ENCODE results near the gene DOCK9.

Gene DOCK9

GRCh38 chr13:98976338-98976737, 1.5 kb downstream of the DOCK9 start:
- DNase-seq, result peak; percentile 76

GRCh38 chr13:98975822-98976261, 2.0 kb downstream of the DOCK9 start:
- no peak for DNase-seq

- DNase-seq, result peak; percentile 36
Observed at GRCh38 chr13:98974053-98974452, 3.8 kb downstream of the DOCK9 start.

- DNase-seq, result no peak
Observed at GRCh38 chr13:98972627-98973026, 5.2 kb downstream of the DOCK9 start.

- no peak for DNase-seq
Observed at GRCh38 chr13:98972059-98972458, 5.8 kb downstream of the DOCK9 start.

GRCh38 chr13:98970330-98970729, 7.5 kb downstream of the DOCK9 start:
- no peak for DNase-seq

GRCh38 chr13:98967491-98967890, 10.4 kb downstream of the DOCK9 start:
- no peak for DNase-seq

GRCh38 chr13:98966019-98966418, 11.8 kb downstream of the DOCK9 start:
- no peak for DNase-seq

GRCh38 chr13:98965325-98965724, 12.5 kb downstream of the DOCK9 start:
- DNase-seq, result no peak

GRCh38 chr13:98963917-98964316, 13.9 kb downstream of the DOCK9 start:
- no peak for DNase-seq

- DNase-seq, result no peak
Observed at GRCh38 chr13:98962901-98963590, 14.8 kb downstream of the DOCK9 start.

- DNase-seq, result no peak
Observed at GRCh38 chr13:98961503-98962105, 16.3 kb downstream of the DOCK9 start.

- DNase-seq, result no peak
Observed at GRCh38 chr13:98960606-98961502, 17.0 kb downstream of the DOCK9 start.

GRCh38 chr13:98959786-98960605, 17.9 kb downstream of the DOCK9 start:
- no peak for DNase-seq

GRCh38 chr13:98959291-98959690, 18.6 kb downstream of the DOCK9 start:
- no peak for DNase-seq

GRCh38 chr13:98958443-98958794, 19.4 kb downstream of the DOCK9 start:
- no peak for DNase-seq

GRCh38 chr13:98957731-98958442, 20.0 kb downstream of the DOCK9 start:
- DNase-seq, result no peak

GRCh38 chr13:98955336-98955735, 22.5 kb downstream of the DOCK9 start:
- no peak for DNase-seq

GRCh38 chr13:98954313-98954712, 23.6 kb downstream of the DOCK9 start:
- no peak for DNase-seq

GRCh38 chr13:98951266-98951665, 26.6 kb downstream of the DOCK9 start:
- DNase-seq, result no peak

GRCh38 chr13:98950705-98951104, 27.2 kb downstream of the DOCK9 start:
- no peak for DNase-seq

- DNase-seq, result no peak
Observed at GRCh38 chr13:98947925-98948324, 29.9 kb downstream of the DOCK9 start.

Measured in suppressor macrophage treated with lipopolysaccharide for 4 hours (primary cell).